Duodenal mucosa (tissue), 2 donors: ENCODE measurements around the gene NKD1.

Experiments used
- H3K27ac ChIP-seq: one replicate; pipeline ENCODE4 v1.7.0; 2013; ENCODE audit warnings: low read depth, low read length
- H3K27me3 ChIP-seq, 2 donors: one replicate each; pipeline ENCODE4 v1.7.0; 2013; ENCODE audit warnings: low read length in 2 of 2, control low read depth in 1 of 2; ENCODE audit not compliant: insufficient read depth in 2 of 2, control insufficient read depth in 1 of 2
- H3K36me3 ChIP-seq, 2 donors: one replicate each; pipeline ENCODE4 v1.7.0; 2013; ENCODE audit warnings: low read length in 2 of 2, control low read depth in 1 of 2; ENCODE audit not compliant: insufficient read depth in 2 of 2, control insufficient read depth in 1 of 2
- H3K4me1 ChIP-seq, 2 donors: one replicate each; pipeline ENCODE4 v1.7.0; 2013; ENCODE audit warnings: low read length in 2 of 2, control low read depth in 1 of 2; ENCODE audit not compliant: insufficient read depth in 2 of 2, control insufficient read depth in 1 of 2
- H3K4me3 ChIP-seq, 2 donors: one replicate each; pipeline ENCODE4 v1.7.0; 2013; ENCODE audit warnings: low read length in 2 of 2, low read depth in 1 of 2
- H3K9ac ChIP-seq, 2 donors: one replicate each; pipeline ENCODE4 v1.7.0; 2013; ENCODE audit warnings: low read length in 2 of 2, low read depth in 1 of 2
- H3K9me3 ChIP-seq, 2 donors: one replicate each; pipeline ENCODE4 v1.7.0; 2013; ENCODE audit warnings: low read length in 2 of 2, control low read depth in 1 of 2; ENCODE audit not compliant: control insufficient read depth in 1 of 2

The NKD1 gene

DNA sequence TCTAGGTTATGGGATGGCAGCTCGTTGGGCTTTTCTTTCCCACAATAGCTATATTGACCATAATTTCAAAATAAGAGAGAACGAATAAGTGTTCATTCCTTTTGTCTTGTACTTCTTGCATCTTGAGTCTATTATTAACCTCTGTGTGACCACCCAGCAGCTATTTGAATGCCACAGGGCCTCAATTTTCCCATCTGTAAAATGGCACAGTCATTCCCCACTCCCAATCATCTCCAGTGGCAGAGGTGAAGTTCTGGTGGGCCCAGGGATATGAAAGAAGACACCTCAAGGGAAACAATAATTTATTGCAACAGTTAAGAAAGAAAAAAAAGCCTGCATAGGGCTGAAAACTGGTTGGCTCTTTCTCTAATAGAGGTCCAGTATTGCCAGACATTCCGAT, 28.6 kb upstream of the NKD1 start:
- Histone ChIP-seq H3K4me1 (no peaks in the 10 kb centered on the region), H3K27ac (no peak overlapping the region), H3K9ac (no peak overlapping the region), H3K36me3 (no peaks in the 10 kb centered on the region), H3K4me3 (no peak overlapping the region), H3K9me3 (peaks cover 3 to 4% of the 10 kb centered on the region in 2 donors), H3K27me3 (peaks cover 4 to 10% of the 10 kb centered on the region in 2 donors)

DNA sequence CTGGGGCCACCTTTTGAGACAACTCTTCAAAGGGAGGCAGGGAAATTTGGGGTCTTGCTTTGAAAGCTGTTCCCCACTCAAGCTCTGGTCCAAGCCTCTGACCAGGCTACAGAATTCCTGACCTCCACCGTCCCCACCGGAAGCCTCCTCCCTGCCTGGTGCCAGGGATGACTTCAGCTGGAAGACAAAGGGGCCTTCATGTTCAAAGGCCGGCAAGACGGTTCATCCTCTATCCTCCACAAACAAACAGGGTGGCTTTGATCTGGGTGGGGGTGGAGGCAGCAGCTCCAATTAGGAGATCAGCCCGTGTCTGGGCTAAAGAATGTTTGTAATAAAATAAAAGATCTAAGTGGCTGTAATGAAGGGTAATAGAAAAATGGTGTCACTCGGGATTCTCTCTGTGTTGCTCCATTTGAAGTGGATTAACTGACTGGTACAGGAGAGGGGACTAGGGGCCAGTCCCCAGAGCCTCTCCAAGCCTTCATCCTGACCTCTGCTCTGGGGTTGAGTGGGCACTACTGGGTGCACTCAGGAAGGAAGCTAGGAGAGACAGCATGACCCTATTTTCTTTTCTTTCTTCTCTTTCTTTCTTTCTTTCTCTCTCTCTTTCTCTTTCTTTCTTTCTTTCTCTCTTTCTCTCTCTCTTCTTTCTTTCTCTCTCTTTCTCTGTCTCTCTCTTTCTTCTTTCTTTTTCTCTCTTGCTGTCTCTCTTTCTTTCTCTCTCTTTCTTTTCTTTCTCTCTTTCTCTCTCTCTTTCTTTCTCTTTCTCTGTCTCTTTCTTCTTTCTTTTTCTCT, 27.5 kb upstream of the NKD1 start:
- Histone ChIP-seq H3K9me3 (peaks cover 3 to 4% of the 10 kb centered on the region in 2 donors), H3K4me1 (no peaks in the 10 kb centered on the region), H3K36me3 (no peaks in the 10 kb centered on the region), H3K27me3 (peaks cover 4 to 10% of the 10 kb centered on the region in 2 donors), H3K9ac (no peak overlapping the region), H3K27ac (no peak overlapping the region), H3K4me3 (no peak overlapping the region)

GRCh38 chr16:50521246-50521900, 26.8 kb upstream of the NKD1 start:
- Histone ChIP-seq H3K4me3 (no peak overlapping the region), H3K9ac (no peak overlapping the region), H3K9me3 (peaks cover 3 to 4% of the 10 kb centered on the region in 2 donors), H3K27ac (no peak overlapping the region), H3K27me3 (peaks cover 4 to 10% of the 10 kb centered on the region in 2 donors), H3K4me1 (no peaks in the 10 kb centered on the region), H3K36me3 (no peaks in the 10 kb centered on the region)

GRCh38 chr16:50522324-50522723, 25.9 kb upstream of the NKD1 start:
- H3K9ac ChIP-seq, result no peak overlapping the region
- H3K9me3 ChIP-seq, result peaks cover 1 to 2% of the 10 kb centered on the region in 2 donors
- H3K36me3 ChIP-seq, result no peaks in the 10 kb centered on the region
- H3K4me3 ChIP-seq, result no peak overlapping the region
- H3K27me3 ChIP-seq, result peaks cover 4 to 10% of the 10 kb centered on the region in 2 donors
- H3K27ac ChIP-seq, result no peak overlapping the region
- no peaks in the 10 kb centered on the region for H3K4me1 ChIP-seq

DNA sequence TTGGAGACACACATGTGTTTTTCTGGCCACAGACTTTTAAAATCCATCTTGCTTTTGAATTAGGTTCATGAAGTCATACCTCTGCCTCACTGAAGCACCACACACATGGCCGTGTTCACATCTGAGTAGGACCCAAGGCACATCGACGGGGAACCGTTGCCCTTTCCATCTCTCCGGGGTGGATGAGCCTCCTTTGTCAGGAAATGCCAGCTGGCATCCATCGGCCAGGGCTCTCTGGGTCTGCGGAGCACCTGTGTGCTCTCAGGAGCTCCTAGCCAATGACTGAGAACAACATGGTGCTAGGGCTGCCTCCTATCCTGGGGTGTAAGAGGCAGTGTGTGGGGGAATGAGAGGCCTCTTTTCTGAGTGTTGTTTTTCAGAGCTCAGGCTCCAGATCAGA, 24.5 kb upstream of the NKD1 start:
- Histone ChIP-seq H3K9me3 (no peaks in the 10 kb centered on the region), H3K27me3 (peaks cover 4 to 10% of the 10 kb centered on the region in 2 donors), H3K36me3 (no peaks in the 10 kb centered on the region), H3K4me3 (no peak overlapping the region), H3K9ac (no peak overlapping the region), H3K4me1 (no peaks in the 10 kb centered on the region), H3K27ac (no peak overlapping the region)

DNA sequence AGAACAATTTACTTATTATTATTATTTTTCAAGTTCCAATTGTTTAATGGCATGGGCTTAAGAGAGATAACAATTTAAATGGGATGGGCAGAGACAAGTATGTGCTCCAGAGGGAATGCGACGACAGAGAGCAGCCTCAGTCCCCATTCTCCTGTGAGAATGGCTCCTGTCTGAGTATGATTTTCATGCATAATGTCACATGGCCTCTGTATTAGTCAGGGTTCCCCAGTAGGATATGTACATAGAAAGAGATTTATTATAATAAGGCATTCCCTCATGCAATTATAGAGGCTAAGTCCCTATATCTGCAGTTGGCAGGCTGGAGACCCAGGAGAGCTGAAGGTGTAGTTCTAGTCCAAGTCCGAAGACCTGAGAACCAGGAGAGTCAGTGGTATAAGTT, 22.9 kb upstream of the NKD1 start:
- Histone ChIP-seq H3K9ac (no peak overlapping the region), H3K4me3 (no peak overlapping the region), H3K36me3 (no peaks in the 10 kb centered on the region), H3K4me1 (no peaks in the 10 kb centered on the region), H3K27ac (no peak overlapping the region), H3K27me3 (peaks cover 4 to 10% of the 10 kb centered on the region in 2 donors), H3K9me3 (peaks cover 0 to 5% of the 10 kb centered on the region in 2 donors)

- H3K36me3 ChIP-seq, result no peaks in the 10 kb centered on the region
These were observed 22.5 kb upstream of the NKD1 start for GRCh38 chr16:50525716-50526115.

DNA sequence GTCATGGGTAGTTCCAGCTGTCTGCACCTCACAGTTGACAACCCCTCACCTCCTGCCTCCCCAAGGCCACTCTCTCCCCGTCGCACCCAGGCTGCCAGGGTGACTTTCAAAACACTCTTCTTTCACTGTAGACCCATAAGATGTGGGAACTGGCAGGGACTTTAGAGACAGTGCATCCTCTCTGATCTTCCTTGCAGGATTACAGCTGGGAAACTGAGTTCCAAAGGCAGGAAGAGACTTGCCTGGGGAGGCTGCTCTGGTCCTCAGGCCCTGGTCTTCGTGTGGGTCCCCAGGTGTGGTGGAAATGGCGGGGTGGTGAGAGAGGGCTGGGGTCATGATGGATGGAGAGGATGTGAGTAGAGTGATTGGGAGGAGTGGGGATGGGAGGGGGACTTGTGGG, 21.9 kb upstream of the NKD1 start:
- Histone ChIP-seq H3K4me1 (no peaks in the 10 kb centered on the region), H3K4me3 (no peak overlapping the region), H3K9me3 (peaks cover 0 to 5% of the 10 kb centered on the region in 2 donors), H3K36me3 (no peaks in the 10 kb centered on the region), H3K27ac (no peak overlapping the region), H3K27me3 (peaks cover 4 to 10% of the 10 kb centered on the region in 2 donors), H3K9ac (no peak overlapping the region)

More at GRCh38 chr16:50525716-50526115, 22.5 kb upstream of the NKD1 start:
- Histone ChIP-seq H3K9ac (no peak overlapping the region), H3K27me3 (peaks cover 4 to 10% of the 10 kb centered on the region in 2 donors), H3K4me1 (no peaks in the 10 kb centered on the region), H3K9me3 (peaks cover 0 to 5% of the 10 kb centered on the region in 2 donors), H3K4me3 (no peak overlapping the region), H3K27ac (no peak overlapping the region)

DNA sequence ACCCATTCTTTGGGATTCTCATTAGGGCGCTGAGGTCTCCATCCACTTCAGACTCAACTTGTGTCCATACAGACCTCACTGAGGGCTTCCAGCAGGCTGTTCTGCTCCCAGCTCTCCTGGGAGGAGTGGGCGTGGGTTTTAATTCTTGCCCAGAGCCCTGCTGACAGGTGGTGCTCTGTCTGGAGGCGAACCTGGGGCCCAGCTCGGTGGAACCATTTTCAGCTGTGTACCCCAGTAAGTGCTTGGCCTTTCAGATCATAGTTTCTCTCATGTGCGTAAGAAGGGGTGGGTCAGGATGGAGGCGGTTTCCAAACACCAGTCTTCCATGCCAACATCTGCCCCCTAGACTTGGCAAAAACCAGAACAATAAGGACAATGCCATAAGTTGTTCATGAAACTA, 21.4 kb upstream of the NKD1 start:
- Histone ChIP-seq H3K9ac (no peak overlapping the region), H3K4me3 (no peak overlapping the region), H3K36me3 (no peaks in the 10 kb centered on the region)

GRCh38 chr16:50528820-50529219, 19.4 kb upstream of the NKD1 start:
- Histone ChIP-seq H3K36me3 (no peaks in the 10 kb centered on the region), H3K9me3 (peaks cover 0 to 5% of the 10 kb centered on the region in 2 donors), H3K4me1 (no peaks in the 10 kb centered on the region)

More for the DNA sequence above, 21.4 kb upstream of the NKD1 start:
- Histone ChIP-seq H3K27ac (no peak overlapping the region), H3K9me3 (peaks cover 0 to 5% of the 10 kb centered on the region in 2 donors), H3K27me3 (peaks cover 2 to 7% of the 10 kb centered on the region in 2 donors), H3K4me1 (no peaks in the 10 kb centered on the region)

More at GRCh38 chr16:50528820-50529219, 19.4 kb upstream of the NKD1 start:
- Histone ChIP-seq H3K4me3 (no peak overlapping the region), H3K9ac (no peak overlapping the region), H3K27me3 (no peaks in the 10 kb centered on the region), H3K27ac (no peak overlapping the region)
